ENCODE data around the gene SMARCB1. TPM values are rescaled to one million over a fixed set of nuclear protein-coding genes. Genes with fewer than 3 reads are reported as not detected.

SMARCB1 gene
- total and polyA plus RNA-seq, 2 donors from 2014 or later: 68.7 to 79.0 TPM

DNA sequence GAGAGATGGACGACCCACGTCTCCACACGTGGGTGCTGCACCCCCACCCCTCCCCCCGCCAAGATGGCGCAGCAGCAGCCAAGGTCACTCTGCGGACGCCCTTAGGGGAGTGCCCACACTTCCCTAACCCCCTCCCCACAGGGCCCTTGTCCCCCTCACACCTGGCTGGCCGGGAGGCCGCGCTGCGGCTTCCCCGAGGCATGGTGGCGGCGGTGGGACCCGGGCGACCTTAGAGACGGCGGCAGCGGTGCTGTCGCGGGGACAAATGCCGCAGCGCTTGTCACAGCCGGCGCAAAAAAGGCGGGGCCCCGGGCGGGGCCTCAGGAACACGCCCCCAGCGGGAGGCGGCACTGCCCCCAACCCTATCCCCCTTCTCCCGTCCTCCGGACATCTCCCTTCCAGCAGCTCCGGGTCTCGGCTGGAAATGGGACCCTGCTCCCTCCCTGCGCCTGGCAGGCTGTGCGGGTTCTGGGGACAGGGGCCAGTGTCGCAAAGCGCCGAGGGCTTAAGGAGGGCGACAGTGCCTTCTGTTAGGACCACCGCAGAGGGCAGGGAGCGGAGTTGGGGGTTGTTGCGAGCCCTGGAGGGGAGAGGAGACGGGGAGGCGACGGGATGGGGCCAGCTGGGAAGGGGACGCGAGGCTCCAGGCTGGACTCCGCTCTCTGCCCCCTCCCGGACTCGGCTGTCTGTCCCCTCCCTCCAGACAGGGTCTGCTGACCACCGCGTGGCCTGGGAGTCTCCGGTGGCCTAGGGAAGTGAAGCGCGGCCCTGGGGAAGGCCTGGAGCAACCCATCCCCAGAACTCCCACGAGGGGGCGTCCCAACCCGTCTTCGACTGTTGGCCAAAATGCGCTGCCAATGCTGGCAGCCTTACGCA is 18.9 kb upstream of the SMARCB1 start, which contains the start of gene CHCHD10:
Gene CHCHD10, minus strand, starts transcription at position 300 of the 876 bp plus-strand sequence. Its CDS starts 98 bp downstream, at position 202.
- TF ChIP-seq, protein P1, sequence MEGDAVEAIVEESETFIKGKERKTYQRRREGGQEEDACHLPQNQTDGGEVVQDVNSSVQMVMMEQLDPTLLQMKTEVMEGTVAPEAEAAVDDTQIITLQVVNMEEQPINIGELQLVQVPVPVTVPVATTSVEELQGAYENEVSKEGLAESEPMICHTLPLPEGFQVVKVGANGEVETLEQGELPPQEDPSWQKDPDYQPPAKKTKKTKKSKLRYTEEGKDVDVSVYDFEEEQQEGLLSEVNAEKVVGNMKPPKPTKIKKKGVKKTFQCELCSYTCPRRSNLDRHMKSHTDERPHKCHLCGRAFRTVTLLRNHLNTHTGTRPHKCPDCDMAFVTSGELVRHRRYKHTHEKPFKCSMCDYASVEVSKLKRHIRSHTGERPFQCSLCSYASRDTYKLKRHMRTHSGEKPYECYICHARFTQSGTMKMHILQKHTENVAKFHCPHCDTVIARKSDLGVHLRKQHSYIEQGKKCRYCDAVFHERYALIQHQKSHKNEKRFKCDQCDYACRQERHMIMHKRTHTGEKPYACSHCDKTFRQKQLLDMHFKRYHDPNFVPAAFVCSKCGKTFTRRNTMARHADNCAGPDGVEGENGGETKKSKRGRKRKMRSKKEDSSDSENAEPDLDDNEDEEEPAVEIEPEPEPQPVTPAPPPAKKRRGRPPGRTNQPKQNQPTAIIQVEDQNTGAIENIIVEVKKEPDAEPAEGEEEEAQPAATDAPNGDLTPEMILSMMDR (IDR thresholded peaks at IDR 0.05; ENCODE audit: borderline replicate concordance, extremely low read depth, insufficient read depth): peak; percentile 68
- no peaks in the 10 kb centered on the region for H3K9me3 ChIP-seq (ENCODE audit: control insufficient read depth in 2 of 3, insufficient read depth in 1 of 3, low read length in 3 of 3)
- no peak for FAIRE-seq
- intact Hi-C loops (cut with DNase I): no loop called here
- peak within 1 kb of the TSS; percentile 50 to 85 (median 70) for H3K4me3 ChIP-seq (ENCODE audit: low read length in 3 of 3)
- peak; percentile 92 to 95 (median 94) for DNase-seq
- H3K4me1 ChIP-seq (ENCODE audit: control insufficient read depth in 2 of 3, insufficient read depth in 2 of 3, low read depth in 1 of 3, low read length in 3 of 3): peaks cover 0 to 37% (median 5%) of the 10 kb centered on the region in 3 donors
- peak within 1 kb of the TSS; percentile 88 for H3K27ac ChIP-seq (ENCODE audit: low read depth in 2 of 2, low read length in 2 of 2)
- H3K9ac ChIP-seq (ENCODE audit: low read length in 3 of 3): peak within 1 kb of the TSS; percentile 53 to 95 (median 87)
- H3K27me3 ChIP-seq (ENCODE audit: control insufficient read depth, insufficient read depth, low read length): no peaks in the 10 kb centered on the region
- H3K36me3 ChIP-seq (ENCODE audit: control insufficient read depth in 2 of 3, insufficient read depth in 3 of 3, low read length in 3 of 3): peaks cover 0 to 14% (median 0%) of the 10 kb centered on the region in 3 donors

DNA sequence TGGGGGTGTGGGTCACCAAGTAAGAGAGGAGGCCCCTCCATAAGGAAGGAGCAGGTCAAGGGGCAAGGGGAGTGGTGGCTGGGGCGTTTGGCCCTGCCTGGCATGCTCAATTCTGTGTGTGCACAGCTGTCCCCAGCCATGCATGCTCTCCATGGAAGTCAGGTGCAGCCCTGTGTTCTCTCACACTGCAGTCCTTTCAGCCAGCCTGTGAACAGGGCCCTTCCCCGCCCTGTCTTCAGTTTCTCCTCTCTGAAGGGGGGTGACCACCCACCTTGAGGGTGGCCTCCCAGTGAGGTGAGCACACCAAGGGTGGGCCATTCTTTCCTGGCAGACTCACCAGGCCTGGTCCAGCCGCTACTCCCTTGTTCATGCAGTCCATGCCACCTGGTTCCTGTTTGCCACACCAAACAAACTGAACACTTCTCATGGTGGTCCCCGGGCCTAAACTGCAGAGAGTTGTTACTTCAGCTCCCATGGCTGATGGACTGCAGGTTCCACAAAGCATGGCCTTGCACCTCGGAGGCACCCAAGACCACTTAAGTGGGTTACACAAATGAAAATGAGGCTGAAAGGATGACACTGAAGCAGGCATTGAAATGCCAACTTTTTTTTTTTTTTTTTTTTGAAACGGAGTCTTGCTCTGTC is 17.3 kb upstream of the SMARCB1 start:
- no peak overlapping the region for H3K9ac ChIP-seq (ENCODE audit: low read length in 3 of 3)
- H3K27ac ChIP-seq (ENCODE audit: low read depth in 2 of 2, low read length in 2 of 2): no peak overlapping the region
- peak in 1 of 5 donors; percentile 67 for DNase-seq

DNA sequence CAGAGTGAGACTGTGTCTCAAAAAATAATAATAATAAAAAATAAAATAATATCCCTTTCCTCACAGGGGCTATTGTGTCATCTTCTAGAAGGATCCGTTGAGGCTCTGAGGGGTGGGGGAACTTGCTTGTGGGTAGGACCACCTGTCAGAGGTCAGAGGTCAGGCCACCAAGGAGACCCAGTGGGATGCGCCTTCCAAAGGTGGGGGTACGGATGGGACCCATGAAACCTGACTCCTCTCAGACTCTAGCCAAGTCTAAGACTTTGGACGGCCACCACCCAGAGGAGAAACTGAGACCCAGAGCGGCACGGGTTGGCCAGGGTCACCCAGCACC is 14.5 kb upstream of the SMARCB1 start:
- H3K27me3 ChIP-seq (ENCODE audit: control insufficient read depth, insufficient read depth, low read length): no peaks in the 10 kb centered on the region
- H3K9ac ChIP-seq (ENCODE audit: low read length in 3 of 3): peak overlapping the region in 1 of 3 donors; percentile 51
- DNase-seq (peak in 1 of 5 donors; percentile 28), FAIRE-seq (no peak)
- H3K4me3 ChIP-seq (ENCODE audit: low read length in 3 of 3): peak overlapping the region in 2 of 3 donors; percentile 44 to 52
- TF ChIP-seq, protein P1 (IDR thresholded peaks at IDR 0.05; ENCODE audit: borderline replicate concordance, extremely low read depth, insufficient read depth): no peak
- H3K9me3 ChIP-seq (ENCODE audit: control insufficient read depth in 2 of 3, insufficient read depth in 1 of 3, low read length in 3 of 3): no peaks in the 10 kb centered on the region
- intact Hi-C loops (cut with DNase I): loop anchor here (10.0 kb wide), 1 partner anchor 73 kb away; no protein-coding TSS in a partner anchor
- H3K36me3 ChIP-seq (ENCODE audit: control insufficient read depth in 2 of 3, insufficient read depth in 3 of 3, low read length in 3 of 3): no peaks in the 10 kb centered on the region
- H3K27ac ChIP-seq (ENCODE audit: low read depth in 2 of 2, low read length in 2 of 2): no peak overlapping the region
- H3K4me1 ChIP-seq (ENCODE audit: control insufficient read depth in 2 of 3, insufficient read depth in 2 of 3, low read depth in 1 of 3, low read length in 3 of 3): peaks cover 0 to 29% (median 10%) of the 10 kb centered on the region in 3 donors

More for the DNA sequence above, 17.3 kb upstream of the SMARCB1 start:
- no peak for FAIRE-seq
- Histone ChIP-seq H3K36me3 (ENCODE audit: control insufficient read depth in 2 of 3, insufficient read depth in 3 of 3, low read length in 3 of 3) (peaks cover 0 to 10% (median 0%) of the 10 kb centered on the region in 3 donors), H3K4me1 (ENCODE audit: control insufficient read depth in 2 of 3, insufficient read depth in 2 of 3, low read depth in 1 of 3, low read length in 3 of 3) (peaks cover 0 to 41% (median 12%) of the 10 kb centered on the region in 3 donors), H3K27me3 (ENCODE audit: control insufficient read depth, insufficient read depth, low read length) (no peaks in the 10 kb centered on the region), H3K4me3 (ENCODE audit: low read length in 3 of 3) (no peak overlapping the region), H3K9me3 (ENCODE audit: control insufficient read depth in 2 of 3, insufficient read depth in 1 of 3, low read length in 3 of 3) (no peaks in the 10 kb centered on the region)
- intact Hi-C loops (cut with DNase I): no loop called here
- TF ChIP-seq, protein P1 (IDR thresholded peaks at IDR 0.05; ENCODE audit: borderline replicate concordance, extremely low read depth, insufficient read depth): no peak
